Fibroblast of skin of abdomen (primary cell): ENCODE data around the gene HBEGF.
"Not testable (repeated sequence)": the region's sequence is repeated elsewhere in the genome, so short reads cannot be mapped to it uniquely, and the experiment has no call there.

Experiments
- DNase-seq: peaks from one replicate; pipeline ENCODE4 v3.0.0-alpha.2; 2013

HBEGF gene

DNA sequence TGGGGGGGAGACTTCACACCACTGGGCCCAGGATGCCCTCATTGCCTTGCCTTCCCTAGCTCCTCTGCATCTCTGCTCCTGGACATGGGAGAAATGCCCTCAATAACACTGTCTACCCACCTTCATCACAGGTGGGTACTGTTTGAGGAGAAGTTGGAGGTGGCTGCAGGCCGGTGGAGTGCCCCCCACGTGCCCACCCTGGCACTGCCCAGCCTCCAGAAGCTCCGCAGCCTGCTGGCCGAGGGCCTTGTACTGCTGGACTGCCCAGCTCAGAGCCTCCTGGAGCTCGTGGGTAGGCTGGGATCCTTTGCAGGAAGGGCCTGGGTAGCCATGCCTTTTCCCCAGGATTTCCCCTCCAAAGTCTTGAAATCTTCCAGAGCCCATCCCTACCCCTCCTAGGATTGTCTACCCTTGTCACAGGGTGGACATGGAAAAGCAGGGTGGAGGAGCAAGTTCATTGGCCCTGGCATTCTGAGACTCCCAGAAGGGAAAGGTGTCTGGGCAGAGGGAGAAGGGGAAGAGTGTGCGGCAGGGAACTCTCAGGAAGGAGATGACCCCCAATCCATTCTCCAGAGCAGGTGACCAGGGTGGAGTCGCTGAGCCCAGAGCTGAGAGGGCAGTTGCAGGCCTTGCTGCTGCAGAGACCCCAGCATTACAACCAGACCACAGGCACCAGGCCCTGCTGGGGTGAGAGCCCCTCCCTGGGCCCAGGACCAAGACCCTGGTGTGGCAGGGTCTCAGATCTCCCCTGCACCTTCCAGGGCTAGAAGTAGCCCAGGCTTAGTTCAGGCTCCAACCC, 14.5 kb upstream of the HBEGF start:
- no peak for DNase-seq

DNA sequence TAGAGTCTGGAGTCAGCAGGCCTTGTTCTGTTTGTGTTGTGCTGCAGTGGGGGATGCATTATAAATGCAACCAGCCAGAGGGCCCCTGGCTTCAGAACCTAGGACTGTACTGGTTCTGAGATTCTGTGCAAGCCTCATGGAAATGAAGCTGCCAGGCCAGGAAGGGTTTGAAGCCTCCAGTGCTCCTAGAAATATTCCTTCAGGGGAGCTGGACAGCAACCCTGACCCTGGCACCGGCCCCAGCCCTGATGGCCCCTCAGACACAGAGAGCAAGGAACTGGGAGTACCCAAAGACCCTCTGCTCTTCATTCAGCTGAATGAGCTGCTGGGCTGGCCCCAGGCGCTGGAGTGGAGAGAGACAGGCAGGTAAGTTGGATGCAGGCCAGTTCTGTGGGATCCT, 13.7 kb upstream of the HBEGF start, which contains the start of gene SLC4A9:
Gene SLC4A9 (plus strand): TSS at position 94 of the 400 bp plus-strand sequence. CDS start 43 bp downstream, at position 137.
- no peak for DNase-seq

DNA sequence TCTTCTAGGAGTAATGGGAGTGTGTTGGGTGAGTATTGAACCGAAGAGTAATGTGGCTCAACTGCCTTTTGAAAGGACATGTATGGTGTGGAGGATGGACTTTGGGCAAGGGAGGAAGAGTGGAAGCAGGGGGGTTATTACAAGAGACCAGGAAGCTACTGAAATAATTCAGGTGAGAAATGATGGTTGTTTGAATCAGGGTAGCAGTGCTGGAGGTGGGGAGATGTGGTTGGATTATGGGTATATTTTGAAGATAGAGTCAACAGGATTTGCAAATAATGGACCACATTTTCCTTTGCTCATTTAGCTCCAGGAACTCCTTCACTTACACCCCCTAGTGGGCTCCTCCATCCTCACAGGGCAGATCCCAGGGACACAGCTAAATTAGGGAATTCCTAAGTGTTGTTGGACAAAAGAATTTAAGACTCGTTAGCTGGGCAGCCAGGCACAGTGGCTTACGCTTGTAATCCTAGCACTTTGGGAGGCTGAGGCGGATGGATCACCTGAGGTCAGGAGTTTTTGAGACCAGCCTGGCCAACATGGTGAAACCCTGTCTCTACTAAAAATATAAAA, 12.4 kb upstream of the HBEGF start:
- DNase-seq, result peak; percentile 34

DNA sequence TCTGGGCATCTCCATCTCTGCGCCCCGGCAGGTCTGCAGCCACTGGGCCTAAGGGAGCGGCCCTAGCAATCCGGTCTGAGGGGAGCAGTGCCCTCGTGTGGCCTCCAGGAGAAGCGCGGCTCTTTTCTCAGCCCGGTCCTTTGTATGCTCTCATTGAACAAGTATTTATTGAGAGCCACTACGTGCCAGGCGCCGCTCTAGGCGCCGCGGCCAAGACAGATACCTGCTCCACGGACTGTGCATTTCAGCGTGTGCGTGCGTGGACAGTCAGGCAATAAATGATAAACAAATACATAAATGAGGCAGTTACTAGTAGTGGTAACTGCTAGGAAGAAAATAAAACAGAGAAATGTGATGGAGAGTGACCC, 11.3 kb upstream of the HBEGF start:
- peak; percentile 82 for DNase-seq

DNA sequence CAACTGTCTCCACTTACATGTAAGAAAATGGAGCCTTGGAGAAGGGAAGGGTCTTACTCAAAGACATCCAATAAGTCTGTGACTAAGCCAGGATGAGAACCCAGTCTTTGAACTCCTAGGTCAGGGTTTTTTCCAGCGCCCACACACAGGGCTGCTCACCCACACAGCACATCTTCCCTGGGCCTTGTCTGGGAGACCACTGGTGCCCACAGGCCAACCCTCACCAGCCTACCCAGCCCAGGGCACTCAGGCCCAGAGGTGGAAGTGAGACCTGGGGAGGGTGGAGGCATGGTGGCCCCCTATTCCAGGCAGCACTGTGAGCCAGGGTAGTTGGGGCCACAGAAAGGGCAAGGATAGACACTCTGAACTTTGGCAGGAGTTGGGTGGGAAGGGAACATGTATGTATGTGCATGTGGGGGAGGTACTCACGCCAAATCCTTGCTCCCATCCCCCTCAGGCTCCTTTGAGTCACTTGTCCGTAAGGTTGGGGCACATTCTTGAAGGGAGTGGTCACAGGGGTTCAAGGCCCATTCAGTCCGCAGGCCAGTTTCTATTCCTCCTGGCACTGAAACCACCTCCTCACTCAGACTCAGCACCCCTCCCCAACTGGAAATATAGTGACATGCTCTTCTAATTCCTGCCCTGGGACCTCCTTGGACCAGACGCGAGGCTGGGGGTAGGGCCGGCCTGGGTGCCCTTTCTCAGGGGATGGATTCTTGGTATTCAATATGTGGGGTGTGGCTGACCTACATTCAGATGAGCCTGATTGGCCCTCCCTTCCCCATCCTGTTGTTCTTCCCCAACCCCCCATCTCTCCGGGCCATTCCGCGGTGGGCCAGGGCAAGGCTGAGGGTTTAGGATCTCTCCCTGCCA, 10.7 kb upstream of the HBEGF start:
- DNase-seq, result no peak

DNA sequence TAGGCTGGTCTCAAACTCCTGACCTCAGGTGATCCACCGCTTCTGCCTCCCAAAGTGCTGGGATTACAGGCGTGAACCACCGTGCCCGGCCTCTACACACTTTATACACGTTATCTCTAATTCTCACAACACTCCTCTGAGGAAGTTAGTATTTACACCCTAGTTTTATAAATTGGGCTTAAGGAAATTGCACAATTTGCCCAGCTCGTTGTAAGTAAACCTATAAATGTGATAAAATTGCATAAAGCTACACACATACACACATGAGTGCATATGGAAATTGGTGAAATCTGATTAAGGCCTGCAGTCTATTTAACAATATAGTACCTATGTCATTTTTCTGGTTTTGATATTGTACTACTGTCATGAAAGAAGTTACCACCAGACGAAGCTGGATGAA, 9.1 kb upstream of the HBEGF start:
- DNase-seq, result no peak

DNA sequence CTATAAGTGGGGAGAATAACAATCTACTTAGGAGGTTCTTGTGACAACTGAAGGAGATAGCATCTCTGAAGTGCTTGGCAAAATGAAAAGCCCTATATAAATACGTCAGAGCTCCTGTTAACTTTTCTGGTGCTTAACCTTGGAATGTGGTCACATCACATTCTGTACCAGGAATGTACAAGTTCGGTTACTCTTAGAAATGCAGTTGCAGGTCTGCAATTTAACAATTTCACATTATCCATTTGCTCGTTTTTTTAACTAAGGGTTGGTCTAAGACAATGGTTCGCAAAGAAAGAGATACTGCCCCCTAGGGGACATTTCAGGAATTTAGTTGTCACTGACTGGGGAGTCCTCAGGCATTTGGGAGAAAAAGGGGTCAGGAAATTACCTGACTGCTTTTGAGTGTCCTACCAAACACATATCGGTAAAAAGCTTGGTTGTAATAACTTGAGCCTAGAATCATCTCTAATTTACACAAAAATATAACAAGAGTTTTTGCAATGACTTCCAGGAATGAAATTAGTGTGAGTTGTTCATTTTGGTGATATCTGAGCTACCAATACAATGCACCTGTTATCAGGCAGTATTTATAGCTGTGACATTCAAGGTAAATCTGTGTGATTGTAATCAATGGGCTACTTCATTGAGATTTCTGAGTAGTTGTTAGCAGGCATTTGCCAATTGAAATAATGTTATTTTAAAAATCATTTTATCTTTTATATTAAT, 5.4 kb upstream of the HBEGF start:
- peak; percentile 62 for DNase-seq

DNA sequence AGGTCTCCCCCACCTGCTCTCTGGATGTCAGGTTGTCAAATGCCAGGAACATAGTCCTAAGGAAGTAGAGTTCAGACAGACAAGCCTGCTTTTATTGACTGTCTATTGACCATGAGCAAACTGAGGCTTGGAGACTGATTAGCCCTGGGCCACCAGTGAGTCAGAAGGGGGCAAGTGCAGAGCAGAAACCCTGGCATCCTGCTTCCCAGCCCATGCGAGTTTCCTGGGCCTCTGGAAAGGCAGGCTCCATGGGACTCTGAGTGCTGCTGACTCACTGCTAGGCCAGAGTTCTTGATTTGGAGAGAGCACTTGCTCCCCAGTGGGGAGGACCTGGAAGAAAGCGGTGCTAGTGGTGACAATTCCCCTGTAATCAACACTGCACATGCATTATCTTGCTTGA, 2.8 kb upstream of the HBEGF start:
- no peak for DNase-seq

DNA sequence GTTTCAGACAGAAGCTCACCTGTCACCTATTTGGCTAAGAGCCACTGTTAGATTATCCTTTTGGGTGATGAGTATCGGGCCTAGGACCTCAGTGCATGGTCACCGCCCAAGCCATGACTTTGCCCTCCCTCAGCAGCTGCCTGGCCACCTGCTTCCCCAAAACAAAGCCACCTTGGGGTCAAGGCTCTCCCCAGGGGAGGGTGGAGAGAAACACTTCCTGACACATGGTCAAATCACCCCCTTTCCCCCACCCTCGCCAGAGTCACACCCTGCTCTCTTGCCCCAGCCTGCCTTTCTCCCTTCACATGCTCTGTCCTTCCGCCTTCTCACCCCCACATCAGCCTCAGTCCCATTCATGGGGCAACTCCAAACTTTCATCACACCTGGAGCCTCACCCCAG, 1.7 kb upstream of the HBEGF start:
- DNase-seq, result no peak

DNA sequence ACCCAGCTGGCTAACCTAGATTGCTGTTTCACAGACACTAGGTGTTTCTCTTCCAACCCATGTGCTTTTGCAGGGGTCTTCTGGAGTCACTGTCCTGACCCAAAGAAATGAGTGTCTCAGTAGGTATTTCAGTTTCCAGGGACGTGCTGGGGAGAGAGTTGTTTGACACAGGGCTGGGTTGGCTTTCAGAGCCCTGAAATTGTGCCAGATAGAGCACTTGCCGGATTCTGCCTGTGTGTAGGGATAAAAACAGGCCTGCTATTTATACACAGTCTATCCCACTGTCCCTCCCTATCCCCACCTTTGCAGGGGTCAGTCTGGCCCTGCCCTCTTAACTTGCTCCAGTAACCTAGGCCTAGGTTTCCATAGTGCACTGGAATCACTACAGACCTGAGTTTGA, 957 bp upstream of the HBEGF start:
- no peak for DNase-seq

DNA sequence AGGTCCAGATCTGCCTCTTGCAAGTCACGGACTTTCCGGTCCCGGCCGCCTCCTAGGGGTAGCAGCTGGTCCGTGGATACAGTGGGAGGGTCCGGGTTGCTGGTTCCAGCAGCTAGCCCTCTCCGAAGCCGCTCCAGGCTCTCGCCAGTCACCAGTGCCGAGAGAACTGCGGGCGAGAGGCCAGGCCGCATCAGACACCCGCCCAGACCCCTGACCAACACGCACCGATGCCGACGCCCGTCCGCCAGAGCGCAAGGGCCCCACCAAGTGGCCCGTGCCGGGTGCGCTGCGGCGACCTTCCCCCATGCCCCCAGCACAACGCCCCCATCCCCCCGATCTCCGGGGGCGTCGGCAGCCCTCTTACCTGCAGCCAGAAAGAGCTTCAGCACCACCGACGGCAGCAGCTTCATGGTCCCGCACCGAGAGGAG, 470 bp downstream of the HBEGF start:
- DNase-seq, result peak; percentile 58

DNA sequence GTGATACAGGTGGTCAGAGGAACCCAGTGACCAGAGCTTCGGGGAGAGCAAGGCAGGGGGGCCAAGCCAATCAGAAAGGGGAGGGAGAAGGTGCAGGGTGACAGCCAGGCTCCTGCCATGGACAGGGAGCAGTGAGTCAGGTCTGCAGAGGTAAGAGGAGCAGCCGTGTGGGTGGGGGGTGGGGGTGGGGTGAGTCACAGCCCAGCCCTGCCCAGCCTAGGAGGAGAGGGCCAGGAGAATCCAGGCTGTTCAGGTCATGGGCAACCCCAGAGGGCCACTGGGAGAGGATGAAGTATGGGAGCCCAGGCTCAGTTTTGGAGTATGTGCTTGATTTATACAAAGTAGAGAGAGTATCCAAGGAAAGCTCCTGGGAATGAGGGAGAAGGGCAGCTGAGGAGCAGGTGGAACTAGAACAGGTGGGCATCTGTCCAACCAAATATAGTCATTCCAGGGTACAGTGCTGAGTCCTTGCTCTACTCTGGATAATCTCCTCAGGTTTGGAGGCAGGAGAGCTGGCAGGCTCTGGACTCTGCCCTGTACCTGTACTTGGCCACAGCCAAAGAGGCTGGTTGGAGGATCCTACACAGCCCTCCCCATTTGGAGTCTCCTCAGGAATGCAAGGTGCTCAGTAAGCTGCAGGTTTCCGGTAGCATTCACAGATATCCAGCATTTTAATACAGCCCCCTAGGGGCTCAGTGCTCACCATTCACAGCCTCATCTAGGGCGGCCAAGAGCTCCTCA, 1.6 kb downstream of the HBEGF start:
- DNase-seq, result no peak

DNA sequence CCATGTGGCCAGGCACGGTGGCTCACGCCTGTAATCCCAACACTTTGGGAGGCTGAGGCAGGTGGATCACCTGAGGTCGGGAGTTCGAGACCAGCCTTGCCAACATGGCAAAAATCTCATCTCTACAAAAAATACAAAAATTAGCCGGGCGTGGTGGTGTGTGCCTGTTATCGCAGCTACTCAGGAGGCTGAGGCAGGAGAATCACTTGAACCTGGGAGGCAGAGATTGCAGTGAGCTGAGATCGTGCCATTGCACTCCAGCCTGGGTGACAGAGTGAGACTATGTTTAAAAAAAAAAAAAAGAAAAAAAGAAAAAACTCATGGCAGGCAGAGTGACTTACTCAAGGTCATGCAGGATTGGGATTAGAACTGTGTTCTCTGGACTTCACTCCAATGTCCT, 2.6 kb downstream of the HBEGF start:
- DNase-seq, result not testable (repeated sequence)

DNA sequence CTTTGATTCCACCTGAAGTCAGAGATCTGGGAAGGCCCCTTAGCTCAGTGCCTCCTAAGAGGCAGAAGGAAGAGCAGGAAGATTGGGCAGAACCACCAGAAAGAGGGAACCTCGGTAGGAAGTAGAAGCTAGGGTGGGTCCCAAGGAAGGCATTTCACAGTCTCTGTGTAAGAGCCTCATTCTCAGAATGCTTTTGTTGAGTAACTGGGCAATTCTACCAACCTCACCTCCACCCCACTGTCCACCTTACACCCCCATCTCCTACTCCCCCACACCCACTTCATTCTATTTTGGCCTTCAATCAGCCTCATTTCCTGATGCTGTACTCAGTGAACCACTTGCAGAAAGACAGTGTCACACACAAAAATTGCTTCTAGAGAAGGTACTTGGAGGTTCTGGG, 3.5 kb downstream of the HBEGF start:
- DNase-seq, result no peak

DNA sequence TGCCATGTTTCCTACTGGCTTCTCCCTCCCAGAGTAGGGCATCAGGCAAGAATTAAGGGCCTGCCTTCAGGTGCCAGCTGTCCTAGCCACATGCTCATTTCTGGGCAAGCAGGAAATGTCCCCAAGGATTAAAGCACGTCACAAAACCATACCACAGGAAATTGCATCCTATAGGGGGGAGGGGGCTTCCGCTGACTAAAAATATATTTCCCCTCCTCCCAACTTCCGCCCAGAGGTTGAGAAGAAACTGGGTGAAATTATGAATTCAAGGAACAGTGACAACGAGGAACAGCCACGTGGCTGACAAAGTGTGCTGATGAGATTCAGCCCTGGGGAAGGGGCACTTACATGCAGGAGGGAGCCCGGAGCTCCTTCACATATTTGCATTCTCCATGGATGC, 4.1 kb downstream of the HBEGF start:
- no peak for DNase-seq

DNA sequence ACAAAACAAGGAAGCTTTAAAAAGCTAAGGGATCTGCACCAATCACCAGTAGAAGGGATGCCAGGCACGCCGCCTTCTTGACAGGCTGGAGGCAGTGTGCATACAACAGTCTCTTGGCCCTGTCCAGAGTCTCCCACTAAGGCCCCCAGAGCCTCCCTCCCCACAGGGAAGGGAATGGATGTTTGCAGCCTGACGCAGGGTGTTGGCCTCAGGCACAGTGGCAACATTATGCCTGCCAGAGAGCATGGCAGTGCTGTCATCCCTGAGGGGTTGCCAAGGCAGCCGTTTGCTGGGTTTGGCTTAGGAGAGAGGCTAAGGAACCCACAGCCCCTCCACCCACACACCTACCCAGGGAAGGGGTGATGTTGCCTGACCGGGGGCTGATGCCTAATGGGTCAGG, 4.8 kb downstream of the HBEGF start:
- no peak for DNase-seq

DNA sequence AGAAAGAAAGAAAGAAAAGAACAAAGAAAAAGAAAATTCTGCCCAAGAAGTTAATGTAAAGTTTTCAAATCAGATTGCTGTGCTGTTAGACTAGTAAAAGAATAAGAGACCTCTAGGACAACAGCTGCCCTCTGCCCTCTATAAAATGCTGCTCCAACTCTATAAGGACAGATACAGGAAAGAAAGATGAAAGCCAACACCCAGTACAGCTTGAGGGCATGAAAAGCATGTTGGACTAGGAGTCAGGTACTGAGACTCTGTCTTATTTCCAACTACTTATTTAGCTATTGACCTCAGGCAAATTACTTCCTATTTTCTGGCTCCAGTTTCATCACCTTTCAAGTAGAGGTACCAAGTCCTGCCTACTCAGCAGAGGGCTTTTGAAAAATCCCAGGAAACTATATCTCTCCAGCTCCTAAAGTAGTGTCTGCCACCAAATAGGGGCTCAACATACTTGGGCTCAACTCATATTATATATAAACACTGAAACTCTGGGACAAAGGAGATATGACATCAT, 5.7 kb downstream of the HBEGF start:
- no peak for DNase-seq

DNA sequence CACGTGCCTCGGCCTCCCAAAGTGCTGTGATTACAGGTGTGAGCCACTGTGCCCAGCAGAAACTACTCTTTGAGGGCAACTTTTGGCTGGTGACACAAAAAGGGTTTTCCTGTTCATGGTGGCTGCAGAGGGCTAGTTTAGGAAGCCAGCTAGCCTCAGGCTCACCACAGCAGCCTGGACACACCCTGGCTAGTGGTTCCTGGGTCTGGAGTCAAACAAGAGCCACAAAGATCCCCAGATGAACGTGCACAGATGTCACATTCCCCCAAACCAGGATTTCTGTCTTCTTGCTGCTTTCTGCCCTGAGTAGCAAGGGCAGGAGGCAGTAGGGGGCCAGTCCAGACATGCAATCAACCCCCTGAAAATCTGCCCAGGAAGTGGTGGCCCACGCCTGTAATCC, 6.8 kb downstream of the HBEGF start:
- no peak for DNase-seq

DNA sequence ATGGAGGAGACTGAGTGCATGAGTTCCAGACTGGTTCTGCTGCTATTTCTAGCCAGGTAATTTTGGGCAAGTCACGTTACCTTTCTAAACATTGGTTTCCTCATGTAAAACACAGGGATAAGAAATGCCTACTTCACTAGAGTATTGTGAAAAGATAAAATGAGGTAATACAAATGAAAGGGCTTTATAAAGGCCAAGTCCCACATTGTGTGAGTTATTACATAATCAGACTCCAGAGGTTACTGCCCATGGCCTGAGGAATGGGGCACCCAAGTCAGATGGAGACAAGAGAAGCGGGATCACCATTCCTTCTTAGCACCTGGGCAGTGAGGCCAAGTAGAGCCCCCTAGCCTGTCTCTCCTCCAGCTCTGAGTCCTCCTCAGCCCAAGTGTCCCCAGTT, 7.5 kb downstream of the HBEGF start:
- no peak for DNase-seq

DNA sequence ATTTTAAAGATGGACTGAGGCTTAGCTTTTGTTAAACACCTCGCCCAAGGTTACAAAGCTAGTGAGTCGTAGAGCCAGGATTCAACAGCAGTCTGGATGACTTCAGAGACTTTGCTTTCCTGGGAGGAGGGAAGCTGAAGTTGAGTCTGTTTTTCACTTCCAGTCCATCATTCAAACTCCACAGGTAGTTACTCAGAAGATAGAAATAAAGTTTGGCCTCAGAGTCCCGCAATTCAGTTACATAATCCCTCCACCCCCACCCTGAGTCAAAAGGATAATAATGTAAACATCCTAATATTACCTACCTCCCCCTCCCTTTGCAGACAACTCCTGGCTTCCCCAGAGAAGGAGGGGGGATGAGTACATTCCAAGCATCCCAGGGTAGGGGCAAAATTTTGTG, 8.1 kb downstream of the HBEGF start:
- peak; percentile 44 for DNase-seq

DNA sequence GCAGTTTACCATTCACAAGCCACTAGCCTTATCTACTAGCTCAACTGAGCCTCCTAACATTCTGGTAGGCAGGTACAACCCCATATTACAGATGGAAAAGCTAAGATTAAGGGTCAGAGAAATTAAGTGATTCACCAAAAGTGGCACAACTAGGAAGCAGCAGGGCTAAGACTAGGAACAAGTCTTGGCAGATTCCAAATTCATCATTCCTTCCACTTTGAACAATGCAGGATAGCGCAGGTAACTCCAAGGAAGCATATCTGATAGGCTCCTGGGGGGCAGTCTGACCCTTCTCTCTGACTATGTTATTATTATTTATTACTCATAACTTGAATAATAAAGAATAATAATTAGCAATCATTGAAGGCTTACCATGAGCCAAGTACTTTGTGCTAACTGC, 8.5 kb downstream of the HBEGF start:
- DNase-seq, result no peak

DNA sequence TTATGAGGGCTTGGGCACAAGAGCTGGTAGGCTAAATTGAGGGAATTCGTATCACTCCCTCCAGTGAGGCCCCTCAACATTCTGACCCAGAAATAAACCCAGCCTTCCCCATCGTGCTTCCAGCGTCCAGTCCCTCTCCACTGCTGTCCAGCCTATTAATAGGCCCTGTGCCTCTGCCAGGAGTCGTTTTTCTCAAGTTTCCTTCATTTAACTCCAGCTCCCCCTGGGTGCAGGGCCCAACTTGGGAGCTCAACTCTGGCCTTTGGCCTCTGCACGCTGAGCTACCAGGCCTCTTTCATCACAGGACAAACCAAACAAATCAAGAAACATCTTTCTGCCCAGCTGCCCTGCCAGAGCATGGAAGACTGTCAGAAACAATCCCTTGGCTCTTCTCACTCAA, 10.0 kb downstream of the HBEGF start:
- no peak for DNase-seq
